ENCODE data around the gene PRR13. TPM values are rescaled to one million over a fixed set of nuclear protein-coding genes. Genes with fewer than 3 reads are reported as not detected.

The PRR13 gene
- total RNA-seq, 1 donor from 2014 or later: 190 TPM

DNA sequence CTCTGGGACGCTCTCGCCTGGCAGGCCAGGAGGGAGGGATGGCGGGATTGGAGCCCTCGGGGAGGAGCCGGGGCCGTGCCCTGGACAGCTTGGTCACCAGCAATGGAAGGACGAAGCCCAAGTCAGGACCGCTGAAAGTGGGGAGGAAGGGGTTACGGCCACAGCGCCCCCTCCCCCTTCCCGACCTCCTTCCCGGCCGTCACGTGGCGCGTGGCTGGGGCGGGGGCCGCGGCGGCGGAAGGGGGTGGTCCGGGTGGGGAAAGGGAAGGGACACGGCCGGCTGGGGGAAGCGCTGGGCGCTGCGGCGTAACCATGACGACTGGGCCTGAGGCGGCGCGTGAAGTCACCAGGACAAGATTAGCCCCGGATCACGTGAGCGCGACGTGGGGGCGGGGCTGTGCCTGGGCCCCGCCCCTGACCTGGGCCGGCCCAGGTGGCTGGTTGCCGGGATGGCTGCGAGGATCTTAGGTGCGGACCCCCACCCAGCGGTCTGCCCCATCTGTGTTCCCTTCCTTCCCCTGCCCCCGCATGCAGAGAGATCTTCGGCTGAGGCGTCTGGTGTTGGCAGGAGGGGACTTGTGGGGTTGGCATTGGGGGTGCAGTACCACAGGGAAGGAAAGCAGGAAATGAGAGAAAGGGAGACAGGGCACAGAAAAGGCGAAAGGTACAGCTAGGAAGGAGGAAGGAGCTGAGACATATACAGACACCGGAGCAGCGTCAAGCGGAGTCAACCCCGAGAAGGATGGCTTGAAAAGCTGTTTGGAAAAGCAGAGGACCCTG lies 51.5 kb downstream of the PRR13 start:
- Histone ChIP-seq H3K36me3 (ENCODE audit: insufficient read depth, low read length) (no peaks in the 10 kb centered on the region), H3K4me1 (ENCODE audit: insufficient read depth, low read length) (peaks cover 11% of the 10 kb centered on the region), H3K4me2 (ENCODE audit: low read length) (peak overlapping the region; percentile 87), H2AFZ (ENCODE audit: low read depth, low read length) (peak overlapping the region; percentile 74), H4K20me1 (ENCODE audit: insufficient read depth, low read length) (peaks cover 20% of the 10 kb centered on the region), H3K79me2 (ENCODE audit: insufficient read depth, low read length) (peaks cover 36% of the 10 kb centered on the region), H3K9me3 (ENCODE audit: insufficient read depth, low read depth, low read length) (no peaks in the 10 kb centered on the region), H3K27ac (ENCODE audit: low read depth, low read length) (peak overlapping the region; percentile 59), H3K9ac (ENCODE audit: low read length) (peak overlapping the region; percentile 75), H3K4me3 (ENCODE audit: insufficient read depth, low read depth, low read length) (peak overlapping the region; percentile 53), H3K27me3 (ENCODE audit: insufficient read depth, low read length) (no peaks in the 10 kb centered on the region)
- no peaks in the 10 kb centered on the region for H3K27me3 Mint-ChIP-seq (ENCODE audit: low read depth, unreplicated experiment)
- peak overlapping the region; percentile 82 for H3K4me3 Mint-ChIP-seq (ENCODE audit: unreplicated experiment)
- FAIRE-seq: no peak
- H3K9me3 Mint-ChIP-seq (ENCODE audit: unreplicated experiment): no peaks in the 10 kb centered on the region
- peak overlapping the region; percentile 92 for H3K27ac Mint-ChIP-seq (ENCODE audit: unreplicated experiment)
- TF ChIP-seq EZH2 (IDR thresholded peaks at IDR 0.05; ENCODE audit: insufficient read depth, low read length): no peak
- TF ChIP-seq, protein P1, sequence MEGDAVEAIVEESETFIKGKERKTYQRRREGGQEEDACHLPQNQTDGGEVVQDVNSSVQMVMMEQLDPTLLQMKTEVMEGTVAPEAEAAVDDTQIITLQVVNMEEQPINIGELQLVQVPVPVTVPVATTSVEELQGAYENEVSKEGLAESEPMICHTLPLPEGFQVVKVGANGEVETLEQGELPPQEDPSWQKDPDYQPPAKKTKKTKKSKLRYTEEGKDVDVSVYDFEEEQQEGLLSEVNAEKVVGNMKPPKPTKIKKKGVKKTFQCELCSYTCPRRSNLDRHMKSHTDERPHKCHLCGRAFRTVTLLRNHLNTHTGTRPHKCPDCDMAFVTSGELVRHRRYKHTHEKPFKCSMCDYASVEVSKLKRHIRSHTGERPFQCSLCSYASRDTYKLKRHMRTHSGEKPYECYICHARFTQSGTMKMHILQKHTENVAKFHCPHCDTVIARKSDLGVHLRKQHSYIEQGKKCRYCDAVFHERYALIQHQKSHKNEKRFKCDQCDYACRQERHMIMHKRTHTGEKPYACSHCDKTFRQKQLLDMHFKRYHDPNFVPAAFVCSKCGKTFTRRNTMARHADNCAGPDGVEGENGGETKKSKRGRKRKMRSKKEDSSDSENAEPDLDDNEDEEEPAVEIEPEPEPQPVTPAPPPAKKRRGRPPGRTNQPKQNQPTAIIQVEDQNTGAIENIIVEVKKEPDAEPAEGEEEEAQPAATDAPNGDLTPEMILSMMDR (IDR thresholded peaks at IDR 0.05; ENCODE audit: insufficient read depth, low read depth, low read length): no peak
- peaks cover 7% of the 10 kb centered on the region for H3K36me3 Mint-ChIP-seq (ENCODE audit: low read depth, unreplicated experiment)
- DNase-seq (ENCODE audit: low read depth): peak; percentile 78
- peaks cover 27% of the 10 kb centered on the region for H3K4me1 Mint-ChIP-seq (ENCODE audit: low read depth, unreplicated experiment)

DNA sequence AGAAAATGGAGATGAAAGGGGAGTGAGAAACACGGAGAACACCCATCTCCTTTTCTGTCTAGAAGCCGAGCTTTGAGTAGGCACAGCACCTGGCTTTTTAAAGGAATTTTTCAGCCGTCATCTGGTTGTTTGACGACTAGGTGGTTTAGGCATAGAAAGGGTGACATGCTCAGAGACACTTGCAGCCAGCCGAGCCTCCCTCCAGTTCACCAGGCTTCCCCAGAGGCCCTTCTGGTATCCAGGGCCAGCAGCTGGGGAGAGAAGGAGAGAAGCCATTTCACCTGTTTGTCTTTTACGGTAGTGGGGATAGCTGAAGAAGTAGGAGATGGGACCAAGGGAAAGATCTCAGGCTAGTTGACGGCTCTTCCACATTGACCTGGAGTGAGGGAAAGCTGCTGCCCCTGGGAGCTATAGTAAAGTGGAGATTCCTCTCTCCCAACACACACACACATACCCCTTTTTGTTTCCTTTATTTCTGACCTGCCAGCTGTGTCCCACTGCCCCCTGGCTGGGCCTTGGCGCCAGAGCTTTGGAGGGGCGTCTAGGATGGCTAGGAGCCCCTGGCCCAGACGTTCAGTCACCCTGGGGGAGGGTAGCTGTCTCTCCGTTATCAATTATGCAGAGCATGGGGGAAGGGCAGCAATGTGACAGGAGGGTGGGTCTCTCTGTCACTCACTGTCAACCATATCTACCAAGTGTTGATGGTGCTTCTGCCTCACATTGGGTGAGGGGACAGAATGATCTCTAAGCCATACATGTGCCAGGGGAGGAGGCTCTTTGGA lies 52.3 kb downstream of the PRR13 start:
- FAIRE-seq (no peak), DNase-seq (ENCODE audit: low read depth) (no peak)
- Histone ChIP-seq H3K79me2 (ENCODE audit: insufficient read depth, low read length) (peaks cover 43% of the 10 kb centered on the region), H3K27ac (ENCODE audit: low read depth, low read length) (peak overlapping the region; percentile 23), H3K4me1 (ENCODE audit: insufficient read depth, low read length) (peaks cover 16% of the 10 kb centered on the region), H3K4me3 (ENCODE audit: insufficient read depth, low read depth, low read length) (peak overlapping the region; percentile 53), H3K9me3 (ENCODE audit: insufficient read depth, low read depth, low read length) (no peaks in the 10 kb centered on the region), H3K4me2 (ENCODE audit: low read length) (peak overlapping the region; percentile 87), H3K9ac (ENCODE audit: low read length) (peak overlapping the region; percentile 75), H4K20me1 (ENCODE audit: insufficient read depth, low read length) (peaks cover 25% of the 10 kb centered on the region), H3K36me3 (ENCODE audit: insufficient read depth, low read length) (no peaks in the 10 kb centered on the region), H3K27me3 (ENCODE audit: insufficient read depth, low read length) (no peaks in the 10 kb centered on the region), H2AFZ (ENCODE audit: low read depth, low read length) (peak overlapping the region; percentile 48)
- Mint-ChIP-seq H3K9me3 (ENCODE audit: unreplicated experiment) (no peaks in the 10 kb centered on the region), H3K4me3 (ENCODE audit: unreplicated experiment) (peak overlapping the region; percentile 82), H3K36me3 (ENCODE audit: low read depth, unreplicated experiment) (peaks cover 5% of the 10 kb centered on the region), H3K27ac (ENCODE audit: unreplicated experiment) (peak overlapping the region; percentile 75), H3K27me3 (ENCODE audit: low read depth, unreplicated experiment) (no peaks in the 10 kb centered on the region), H3K4me1 (ENCODE audit: low read depth, unreplicated experiment) (peaks cover 27% of the 10 kb centered on the region)
- no peak for TF ChIP-seq EZH2 (IDR thresholded peaks at IDR 0.05; ENCODE audit: insufficient read depth, low read length)
- TF ChIP-seq, protein P1 (IDR thresholded peaks at IDR 0.05; ENCODE audit: insufficient read depth, low read depth, low read length): no peak

Other genes starting within 250 kb of the PRR13 start
- 0.79 and 1.3 TPM in 2 replicates for gene ITGB7, start 234.5 kb upstream of the PRR13 start, total RNA-seq
- 10.1 and 11.7 TPM in 2 replicates for gene RARG, start 209.5 kb upstream of the PRR13 start, total RNA-seq
- 1.2 and 2.0 TPM in 2 replicates for gene ESPL1, start 173.4 kb upstream of the PRR13 start, total RNA-seq
- gene PFDN5, start 146.2 kb upstream of the PRR13 start, total RNA-seq: 279 and 281 TPM in 2 replicates
- 37.8 and 40.9 TPM in 2 replicates for gene MYG1, start 142.0 kb upstream of the PRR13 start, total RNA-seq
- gene AAAS, start 120.1 kb upstream of the PRR13 start, total RNA-seq: 40.8 and 44.4 TPM in 2 replicates
- not detected in 2 replicates for gene SP7, start 105.4 kb upstream of the PRR13 start, total RNA-seq
- 48.7 and 50.6 TPM in 2 replicates for gene SP1, start 61.6 kb upstream of the PRR13 start, total RNA-seq
- not detected in 2 replicates for gene AMHR2, start 17.9 kb upstream of the PRR13 start, total RNA-seq
- gene PCBP2, start 10.4 kb downstream of the PRR13 start, total RNA-seq: 708 and 733 TPM in 2 replicates
- 11.1 and 13.1 TPM in 2 replicates for gene MAP3K12, start 57.7 kb downstream of the PRR13 start, total RNA-seq
- gene TARBP2, start 59.5 kb downstream of the PRR13 start, total RNA-seq: 40.4 and 51.1 TPM in 2 replicates
- 0.82 TPM in 1 of 2 replicates, not detected in the other for gene NPFF, start 65.8 kb downstream of the PRR13 start, total RNA-seq
- 35.1 and 38.3 TPM in 2 replicates for gene ATF7, start 184.6 kb downstream of the PRR13 start, total RNA-seq
- 224 and 237 TPM in 2 replicates for gene ATP5MC2, start 234.3 kb downstream of the PRR13 start, total RNA-seq

Data from astrocyte (in vitro differentiated cells and primary cell).